NOMO-1 treated with DMSO at 0.1 percent for 48 hours (cell line): Measurements from ENCODE around the gene STAT5B.
"Not testable (repeated sequence)": the region's sequence is repeated elsewhere in the genome, so short reads cannot be mapped to it uniquely, and the experiment has no call there.

Experiments used
- DNase-seq: peaks from one replicate; lab custom pipeline; 2025; ENCODE audit not compliant: unreplicated experiment; lab: John Stamatoyannopoulos, UW

Gene STAT5B

DNA sequence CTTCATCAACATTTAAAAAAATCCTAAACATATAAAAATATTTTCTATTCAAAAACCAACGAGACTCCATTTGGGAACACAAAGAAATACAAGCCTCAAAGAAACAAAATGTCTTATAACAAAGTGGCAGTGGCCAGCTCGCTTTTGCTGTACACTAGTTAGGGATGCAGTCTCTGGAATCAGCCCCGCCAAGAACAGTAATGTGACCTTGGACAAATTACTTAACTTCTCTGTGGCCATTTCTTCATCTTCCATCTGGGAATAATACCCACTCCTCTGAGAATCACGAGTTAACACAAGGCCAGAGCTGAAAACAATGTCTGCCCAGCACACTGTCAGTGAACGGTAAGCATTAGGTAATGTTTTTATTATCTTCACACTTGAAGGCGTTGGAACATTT, 5.6 kb downstream of the STAT5B start:
- DNase-seq, result no peak

DNA sequence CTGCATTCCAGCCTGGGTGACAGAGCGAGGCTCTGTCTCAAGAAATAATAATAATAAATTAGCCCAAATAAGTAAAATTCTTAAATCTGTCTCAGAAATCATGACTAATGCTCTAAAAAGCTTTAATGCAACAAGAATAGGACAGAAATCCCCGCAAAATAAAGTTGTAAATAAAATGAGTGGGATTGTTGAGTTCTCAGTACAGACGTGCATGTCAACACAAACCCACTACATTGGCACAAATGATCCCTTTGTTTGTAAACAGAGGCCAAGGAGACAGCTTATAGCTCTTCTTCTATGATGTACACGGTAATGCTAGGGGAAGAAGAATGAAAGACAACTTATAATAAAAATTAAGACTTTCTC, 6.0 kb downstream of the STAT5B start:
- DNase-seq, result no peak

DNA sequence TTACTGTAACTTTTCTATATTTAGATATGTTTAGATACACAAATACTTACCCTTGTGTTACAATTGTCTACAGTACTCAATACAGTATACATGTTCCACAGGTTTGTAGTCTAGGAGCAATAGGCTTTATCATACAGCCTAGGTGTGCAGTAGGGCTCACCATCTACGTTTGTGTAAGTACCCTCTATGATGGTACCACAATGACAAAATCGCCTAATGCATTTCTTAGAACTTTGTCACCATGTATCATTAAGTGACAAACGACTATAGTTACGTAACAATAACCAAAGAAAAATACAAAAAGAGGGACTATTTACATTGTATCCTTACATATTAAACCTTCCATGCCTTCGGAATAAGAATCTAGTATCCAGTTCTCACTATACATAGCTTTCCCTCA, 8.0 kb downstream of the STAT5B start:
- DNase-seq, result no peak

DNA sequence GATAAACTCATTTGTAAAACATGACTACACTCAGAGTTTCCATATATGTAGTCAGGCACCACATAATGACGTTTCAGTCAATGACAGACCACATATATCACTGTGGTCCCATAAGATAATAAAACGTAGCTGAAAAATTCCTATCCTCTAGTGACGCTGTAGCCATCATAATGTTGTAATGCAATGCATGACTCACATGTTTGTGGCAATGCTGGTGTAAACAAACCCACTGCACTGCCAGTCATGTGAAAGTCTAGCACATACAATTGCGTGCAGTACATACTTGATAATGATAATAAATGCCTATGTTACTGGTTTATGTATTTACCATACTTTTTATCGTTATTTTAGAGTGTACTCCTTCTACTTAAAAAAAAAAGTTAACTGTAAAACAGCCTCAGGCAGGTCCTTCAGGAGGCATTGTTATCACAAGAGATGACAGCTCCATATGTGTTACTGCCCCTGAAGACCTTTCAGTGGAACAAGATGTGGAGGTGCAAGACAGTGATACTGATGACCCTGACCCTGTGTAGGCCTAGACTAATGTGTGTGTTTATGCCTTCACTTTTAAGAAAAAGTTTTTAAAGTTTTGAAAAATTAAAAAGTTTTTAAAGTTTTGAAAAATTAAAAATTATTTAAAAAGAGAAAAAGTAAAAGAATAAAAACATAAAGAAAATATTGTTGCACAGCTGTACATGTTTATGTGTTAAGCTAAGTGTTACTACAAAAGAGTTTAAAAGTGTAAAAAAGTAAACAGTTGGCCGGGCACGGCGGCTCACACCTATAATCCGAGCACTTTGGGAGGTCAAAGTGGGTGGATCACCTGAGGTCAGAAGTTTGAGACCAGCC, 9.0 kb downstream of the STAT5B start:
- DNase-seq, result no peak

DNA sequence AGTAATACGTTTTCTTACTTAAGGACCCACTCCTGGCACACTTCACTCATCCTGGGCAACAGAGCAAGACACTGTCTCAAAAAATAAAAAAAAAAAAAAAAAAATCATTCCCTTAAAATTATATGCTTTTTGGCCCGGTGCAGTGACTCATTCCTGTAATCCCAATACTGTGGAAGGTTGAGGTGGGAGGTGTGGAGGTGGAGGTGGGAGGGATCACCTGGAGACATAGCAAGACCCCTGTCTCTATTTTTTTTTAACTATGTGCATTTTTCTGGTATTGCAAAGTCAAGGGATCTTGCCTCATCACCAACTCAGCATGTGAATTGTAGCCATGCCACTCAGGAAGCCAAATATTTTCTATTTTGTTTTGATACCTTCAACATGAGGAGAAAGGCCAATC, 9.7 kb downstream of the STAT5B start:
- no peak for DNase-seq

DNA sequence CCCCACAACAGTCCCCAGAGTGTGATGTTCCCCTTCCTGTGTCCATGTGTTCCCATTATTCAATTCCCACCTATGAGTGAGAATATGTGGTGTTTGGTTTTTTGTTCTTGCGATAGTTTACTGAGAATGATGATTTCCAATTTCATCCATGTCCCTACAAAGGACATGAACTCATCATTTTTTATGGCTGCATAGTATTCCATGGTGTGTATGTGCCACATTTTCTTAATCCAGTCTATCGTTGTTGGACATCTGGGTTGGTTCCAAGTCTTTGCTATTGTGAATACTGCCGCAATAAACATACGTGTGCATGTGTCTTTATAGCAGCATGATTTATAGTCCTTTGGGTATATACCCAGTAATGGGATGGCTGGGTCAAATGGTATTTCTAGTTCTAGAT, 11.8 kb downstream of the STAT5B start:
- not testable (repeated sequence) for DNase-seq

DNA sequence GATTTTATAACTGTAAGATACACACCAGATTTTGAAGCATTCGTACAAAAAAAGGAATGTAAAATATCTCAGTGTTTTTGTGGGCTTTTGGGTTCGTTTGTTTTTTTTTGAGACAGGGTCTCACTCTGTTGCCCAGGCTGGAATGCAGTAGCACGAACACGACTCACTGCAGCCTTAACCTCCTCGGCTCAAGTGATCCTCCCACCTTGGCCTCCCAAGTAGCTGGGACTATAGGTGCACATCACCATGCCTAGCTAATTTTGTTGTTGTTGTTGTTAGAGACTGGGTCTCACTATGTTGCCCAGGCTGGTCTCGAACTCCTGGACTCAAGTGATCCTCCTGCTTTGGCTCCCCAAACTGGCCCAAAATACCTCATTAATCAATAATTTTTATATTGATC, 15.9 kb downstream of the STAT5B start:
- DNase-seq, result no peak

DNA sequence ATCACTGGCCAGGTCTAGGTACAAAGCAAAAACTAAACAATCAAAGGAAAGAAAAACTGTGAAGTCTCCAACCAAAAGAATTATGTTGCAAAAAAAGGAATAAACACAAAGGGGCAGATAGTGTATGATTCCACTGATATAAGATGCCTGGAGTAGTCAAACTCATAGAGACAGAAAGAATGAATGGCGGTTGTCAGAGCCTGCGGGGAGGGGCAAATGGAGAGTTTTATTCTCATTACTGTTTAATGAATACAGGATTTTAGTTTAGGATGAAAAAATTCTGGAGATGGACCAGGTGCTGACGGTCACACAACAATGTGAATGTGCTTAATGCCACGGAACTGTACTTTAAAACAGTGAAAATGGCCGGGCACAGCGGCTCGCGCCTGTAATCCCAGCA, 20.7 kb downstream of the STAT5B start:
- DNase-seq, result no peak

DNA sequence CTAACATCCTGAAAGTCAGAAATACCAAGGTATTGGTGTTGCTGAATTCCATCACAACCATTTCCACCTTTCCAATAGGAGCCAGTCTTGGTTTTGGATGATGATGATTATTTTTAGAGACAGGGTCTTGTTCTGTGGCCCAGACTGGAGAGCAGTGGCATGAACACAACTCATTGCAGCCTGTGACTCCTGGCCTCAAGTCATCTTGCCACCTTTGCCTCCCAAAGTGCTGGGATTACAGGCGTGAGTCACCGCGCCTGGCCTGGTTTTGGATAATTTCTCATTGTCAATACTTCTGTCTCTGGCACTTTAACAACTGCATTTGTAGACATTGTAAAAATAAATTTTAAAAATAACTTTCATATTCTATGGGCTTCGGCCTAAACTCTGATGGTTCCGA, 22.6 kb downstream of the STAT5B start:
- DNase-seq, result no peak

DNA sequence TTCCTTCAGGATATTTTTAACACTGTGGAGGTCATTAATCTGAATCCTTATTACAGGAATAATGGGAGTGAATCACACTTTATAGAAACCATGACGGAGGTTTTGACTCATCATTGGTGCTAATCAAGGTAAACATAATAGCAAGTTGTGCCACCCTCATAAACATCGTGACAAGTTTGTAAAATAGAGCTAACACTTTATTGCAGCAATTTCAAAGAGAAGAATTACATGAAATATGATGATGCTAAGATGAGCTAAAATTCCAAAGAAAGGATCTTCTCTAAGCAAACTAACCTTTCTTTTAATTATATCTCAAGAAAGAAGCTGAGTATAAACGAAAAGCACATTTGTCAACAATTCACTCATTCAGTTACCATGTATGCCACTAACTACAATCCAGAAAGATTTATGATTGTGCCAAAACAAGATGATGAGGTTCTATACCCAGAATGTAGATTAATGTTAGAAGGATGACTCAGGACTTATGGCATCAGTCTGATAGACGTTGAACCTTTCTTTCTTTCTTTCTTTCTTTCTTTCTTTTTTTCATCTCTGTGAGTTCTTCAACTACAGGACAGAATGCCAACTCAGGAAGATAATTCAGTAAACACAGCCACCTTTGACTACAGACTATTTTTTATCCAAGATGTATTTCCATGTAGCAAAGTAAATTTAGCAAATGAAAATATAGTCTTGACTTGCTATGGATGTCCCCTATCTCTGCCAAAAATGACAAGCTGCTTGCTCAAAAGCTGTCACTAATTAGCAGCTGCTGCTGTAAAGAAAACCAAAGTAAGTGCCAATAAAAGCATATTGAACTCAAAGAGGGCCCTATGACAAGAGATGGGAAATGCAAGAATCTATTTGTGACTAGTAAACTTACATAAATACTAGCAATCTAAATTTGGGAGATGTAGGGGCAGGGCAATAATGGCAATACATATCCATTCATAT, 23.3 kb downstream of the STAT5B start:
- no peak for DNase-seq

DNA sequence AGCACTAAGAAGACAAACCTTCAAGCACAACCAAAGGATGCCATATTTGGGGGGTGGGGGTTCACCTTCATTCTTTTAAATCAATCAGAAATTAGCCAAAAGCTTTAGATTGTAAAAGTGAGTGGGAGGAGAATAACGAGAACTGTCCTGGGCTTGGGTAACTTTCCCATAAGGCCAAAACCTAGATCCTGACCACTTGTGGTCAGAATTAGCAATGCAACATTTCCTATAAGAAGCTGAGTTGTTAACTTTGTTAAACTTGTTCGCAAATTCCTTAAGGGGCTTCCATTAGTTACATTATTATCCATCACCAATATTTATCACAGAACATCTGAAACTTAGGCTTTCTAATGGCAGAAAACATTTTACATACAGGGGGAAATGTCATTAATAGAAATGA, 25.1 kb downstream of the STAT5B start:
- DNase-seq, result peak; percentile 61

DNA sequence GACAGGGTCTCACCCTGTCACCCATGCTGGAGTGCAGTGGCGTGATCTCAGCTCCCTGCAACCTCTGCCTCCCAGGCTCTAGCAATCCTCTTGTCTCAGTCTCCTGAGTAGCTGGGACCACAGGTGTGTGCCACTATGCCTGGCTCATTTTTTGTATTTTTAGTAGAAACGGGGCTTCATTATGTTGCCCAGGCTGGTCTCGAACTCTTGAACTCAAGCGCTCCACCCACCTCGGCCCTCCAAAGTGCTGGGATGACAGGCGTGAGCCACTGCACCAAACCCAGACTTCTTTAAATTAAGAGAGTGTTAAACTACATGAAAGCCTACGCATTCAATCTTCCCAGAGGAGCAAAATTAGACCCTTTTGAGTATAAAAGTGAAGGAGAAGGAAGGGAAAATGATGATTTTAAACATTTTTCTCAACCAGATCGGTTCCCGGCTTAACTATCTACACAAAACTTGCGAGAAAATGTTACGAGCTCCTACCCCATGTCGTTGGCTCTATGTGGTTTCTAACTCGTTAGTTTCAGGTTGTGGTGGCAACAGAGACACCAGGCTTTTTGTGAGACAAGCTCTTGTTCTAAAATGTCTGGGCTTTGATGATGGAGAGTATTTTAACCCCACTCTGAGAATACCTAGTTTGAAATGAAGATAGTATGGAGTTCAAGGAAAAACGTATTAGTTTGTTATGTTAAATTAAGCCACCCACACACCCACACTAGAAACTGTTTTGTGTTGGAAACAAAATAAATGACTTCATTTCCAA, 26.3 kb downstream of the STAT5B start:
- DNase-seq, result no peak

DNA sequence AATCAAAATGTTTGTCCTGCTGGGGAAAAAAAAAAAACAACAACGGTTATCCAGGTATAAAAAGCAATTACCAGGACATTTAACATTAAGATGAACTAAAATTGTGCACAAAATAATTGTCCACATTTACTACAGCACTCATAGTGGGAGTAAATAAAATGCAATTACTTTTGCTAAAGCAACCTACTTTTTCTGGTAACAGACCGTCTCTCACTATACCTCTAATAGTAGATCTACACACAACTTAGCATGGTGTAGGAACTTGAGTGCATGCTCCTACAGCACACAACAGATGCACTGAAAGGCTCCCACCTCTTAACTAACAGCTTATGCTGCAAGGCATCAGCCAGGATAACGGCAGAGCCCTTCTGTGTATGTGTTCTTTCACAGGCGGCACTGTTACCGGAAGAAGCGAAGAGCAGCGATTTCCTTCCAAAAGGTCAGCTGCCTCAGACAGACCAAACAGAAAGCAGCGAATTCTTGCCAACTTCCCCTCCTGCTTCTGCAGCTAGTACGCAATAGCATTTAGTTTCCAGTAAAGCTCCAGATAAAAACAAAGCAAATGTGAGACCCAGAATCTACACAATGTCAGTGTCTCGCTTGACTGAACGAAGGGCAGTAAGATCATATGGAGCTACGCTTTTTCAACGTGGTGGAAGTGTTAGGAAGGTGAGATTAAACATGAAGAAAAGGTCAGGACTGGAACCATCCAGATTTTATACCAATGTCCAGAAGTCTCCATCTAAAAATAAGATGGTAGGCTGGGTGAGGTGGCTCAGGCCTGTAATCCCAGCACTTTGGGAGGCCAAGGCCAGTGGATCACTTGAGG, 27.6 kb downstream of the STAT5B start:
- DNase-seq, result peak; percentile 96

DNA sequence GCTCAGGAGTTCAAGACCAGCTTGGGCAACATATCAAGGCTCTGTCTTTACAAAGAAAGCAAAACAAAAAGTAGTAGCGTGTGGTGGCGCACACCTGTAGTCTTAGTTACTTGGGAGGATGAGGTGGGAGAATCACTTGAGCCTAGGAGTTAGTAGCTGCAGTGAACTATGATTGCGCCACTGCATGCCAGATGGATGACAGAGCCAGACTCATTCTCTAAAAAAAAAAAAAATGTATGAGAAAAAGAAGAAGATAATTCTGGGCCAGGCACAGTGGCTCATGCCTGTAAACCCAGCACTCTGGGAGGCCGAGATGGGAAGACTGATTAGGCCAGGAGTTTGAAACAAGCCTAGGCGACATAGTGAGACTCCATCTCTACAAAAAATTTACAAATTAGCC, 28.5 kb downstream of the STAT5B start:
- DNase-seq, result peak; percentile 30

DNA sequence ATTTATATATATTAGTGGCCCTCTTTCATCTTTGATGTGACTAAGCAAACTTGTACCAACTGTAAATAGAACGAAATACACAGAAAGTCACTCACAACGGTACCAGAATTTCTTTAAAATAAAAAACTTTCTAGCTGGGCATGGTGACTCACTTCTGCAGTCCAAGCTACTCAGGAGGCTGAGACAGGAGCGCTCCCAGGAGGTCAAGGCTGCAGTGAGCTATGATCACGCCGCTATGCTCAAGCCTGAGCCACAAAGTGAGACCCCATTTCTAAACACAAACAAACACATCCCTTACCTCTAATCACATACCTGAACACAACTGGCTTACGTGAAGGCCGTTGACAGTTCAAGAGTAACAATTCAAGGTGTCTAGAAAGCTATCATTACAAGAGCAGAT, 29.7 kb downstream of the STAT5B start:
- DNase-seq, result no peak

DNA sequence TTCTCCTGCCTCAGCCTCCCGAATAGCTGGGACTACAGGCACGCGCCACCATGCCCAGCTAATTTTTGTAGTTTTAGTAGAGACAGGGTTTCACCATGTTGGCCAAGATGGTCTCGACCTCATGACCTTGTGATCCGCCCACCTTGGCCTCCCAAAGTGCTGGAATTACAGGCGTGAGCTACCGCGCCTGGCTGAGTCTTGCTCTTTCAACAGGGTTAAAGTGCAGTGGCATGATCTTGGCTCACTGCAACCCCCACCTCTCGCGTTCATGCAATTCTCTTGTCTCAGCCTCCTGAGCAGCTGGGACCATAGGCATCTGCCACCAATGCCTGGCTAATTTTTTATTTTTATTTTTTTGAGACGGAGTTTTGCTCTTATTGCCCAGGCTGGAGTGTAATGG, 31.0 kb downstream of the STAT5B start:
- DNase-seq, result not testable (repeated sequence)

DNA sequence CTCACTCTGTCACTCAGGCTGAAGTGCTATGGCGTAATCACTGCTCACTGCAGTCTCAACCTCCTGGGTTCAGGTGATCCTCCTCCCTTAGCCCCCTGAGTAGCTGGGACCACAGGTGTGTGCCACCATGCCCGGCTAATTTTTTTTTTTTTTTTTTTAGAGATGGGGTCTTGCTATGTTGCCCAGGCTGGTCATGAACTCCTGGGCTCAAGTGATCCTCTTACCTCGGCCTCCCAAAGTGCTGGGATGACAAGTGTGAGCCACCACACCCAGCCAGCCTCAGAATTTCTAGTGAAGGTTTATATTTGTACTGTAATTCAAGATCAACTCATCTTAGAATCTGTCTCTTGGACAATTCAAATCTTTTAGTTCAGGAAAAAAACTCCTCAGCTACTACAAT, 32.1 kb downstream of the STAT5B start:
- DNase-seq, result not testable (repeated sequence)

DNA sequence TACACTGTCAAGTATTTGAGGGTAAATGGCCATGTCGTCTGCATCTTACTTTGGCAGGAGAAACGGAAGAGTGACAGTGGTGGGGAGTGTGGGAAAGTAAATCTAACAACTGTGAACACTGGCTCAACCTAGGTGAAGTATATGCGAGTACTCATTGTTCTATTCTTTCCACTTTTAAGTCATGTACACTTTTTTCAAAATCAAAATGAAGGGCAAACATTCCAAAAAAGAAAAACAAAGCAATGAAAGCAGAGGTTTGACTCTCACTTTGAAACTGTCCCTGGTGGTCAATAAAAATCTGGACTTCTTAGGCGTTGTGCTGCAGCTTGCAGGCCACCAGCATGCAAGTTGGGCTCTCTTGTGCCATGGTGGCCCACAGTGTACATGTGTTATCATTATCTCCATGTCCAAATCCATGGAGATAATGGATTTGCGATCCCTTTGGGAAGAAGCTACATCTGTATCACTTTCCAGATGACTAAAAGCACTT, 32.7 kb downstream of the STAT5B start:
- no peak for DNase-seq

DNA sequence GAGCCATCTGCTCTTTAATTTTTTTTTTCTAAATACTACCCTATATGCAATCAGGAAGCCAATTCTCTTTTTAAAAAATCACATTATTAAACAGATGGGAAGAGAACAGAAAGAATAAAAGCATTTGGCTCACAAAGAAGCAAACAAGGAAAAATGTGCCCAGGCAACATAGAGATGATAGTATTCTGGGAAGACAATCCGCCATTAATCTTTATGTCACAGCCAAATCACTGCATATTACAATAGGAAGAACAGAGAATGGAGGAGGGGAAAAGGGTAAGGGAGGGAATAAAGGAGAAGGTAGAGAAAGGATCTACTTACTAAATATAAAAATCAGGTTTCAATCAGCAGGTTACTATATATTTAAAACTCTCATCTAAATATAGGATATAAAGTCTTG, 34.3 kb downstream of the STAT5B start:
- DNase-seq, result no peak

DNA sequence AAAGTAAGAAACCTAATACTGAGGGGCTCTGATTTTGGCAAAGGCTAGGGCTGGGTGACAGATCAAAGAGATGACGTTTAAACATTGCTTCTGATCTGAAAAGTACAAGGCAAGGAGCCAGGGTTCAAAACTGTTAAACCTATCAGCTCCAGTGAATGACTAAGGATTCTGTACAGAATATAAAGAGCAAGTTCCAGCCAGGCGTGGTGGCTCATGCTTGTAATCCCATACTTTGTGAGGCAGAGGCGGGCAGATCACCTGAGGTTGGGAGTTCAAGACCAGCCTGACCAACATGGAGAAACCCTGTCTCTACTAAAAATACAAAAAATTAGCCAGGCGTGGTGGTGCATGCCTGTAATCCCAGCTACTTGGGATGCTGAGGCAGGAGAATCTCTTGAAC, 35.3 kb downstream of the STAT5B start:
- DNase-seq, result not testable (repeated sequence)
